ENCODE data around the gene RACK1.
A peak's percentile ranks its signal among the peaks of the same experiment; 100 is the strongest.
"Not testable (repeated sequence)": the region's sequence is repeated elsewhere in the genome, so short reads cannot be mapped to it uniquely, and the experiment has no call there.

Gene RACK1

DNA sequence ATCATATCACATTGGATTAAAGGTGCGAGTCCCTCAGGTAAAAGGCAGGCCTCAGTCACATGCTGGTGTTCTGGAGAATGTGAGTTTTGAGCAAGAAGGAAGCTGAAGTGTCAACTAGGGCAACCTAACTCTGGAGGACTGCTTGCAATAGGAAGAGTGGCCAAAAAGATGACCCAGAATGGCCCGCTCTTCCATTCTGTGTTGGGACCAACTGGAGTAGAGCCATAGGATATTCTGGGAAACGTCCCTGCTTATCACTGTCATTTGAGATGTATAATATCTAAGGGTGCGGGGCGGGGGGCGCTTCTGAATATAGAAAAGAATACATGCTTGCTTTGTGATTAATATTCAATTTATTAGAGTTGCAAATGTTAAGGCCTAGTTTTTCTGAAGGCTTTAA is 31.6 kb downstream of the RACK1 start:
- DNase-seq = no peak

DNA sequence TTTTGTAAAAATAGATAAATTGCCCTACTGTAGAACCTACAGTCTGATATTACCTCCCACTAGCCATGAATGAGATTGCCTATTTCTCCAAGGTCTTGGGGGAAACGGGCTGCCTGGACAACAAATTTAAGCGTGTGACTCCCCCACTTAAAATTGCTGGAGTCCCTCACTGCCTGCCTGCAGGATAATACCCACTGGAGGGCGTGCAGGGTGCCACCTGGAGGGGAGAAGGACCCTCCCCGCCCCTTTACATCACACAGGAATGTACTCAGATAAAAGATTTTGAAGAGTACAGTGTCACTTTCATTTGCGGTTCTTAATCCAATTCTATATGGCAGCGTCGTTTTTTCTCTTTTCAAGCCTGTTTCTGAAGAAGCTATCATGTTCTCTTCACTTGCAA is 32.5 kb downstream of the RACK1 start:
- no peak for DNase-seq

DNA sequence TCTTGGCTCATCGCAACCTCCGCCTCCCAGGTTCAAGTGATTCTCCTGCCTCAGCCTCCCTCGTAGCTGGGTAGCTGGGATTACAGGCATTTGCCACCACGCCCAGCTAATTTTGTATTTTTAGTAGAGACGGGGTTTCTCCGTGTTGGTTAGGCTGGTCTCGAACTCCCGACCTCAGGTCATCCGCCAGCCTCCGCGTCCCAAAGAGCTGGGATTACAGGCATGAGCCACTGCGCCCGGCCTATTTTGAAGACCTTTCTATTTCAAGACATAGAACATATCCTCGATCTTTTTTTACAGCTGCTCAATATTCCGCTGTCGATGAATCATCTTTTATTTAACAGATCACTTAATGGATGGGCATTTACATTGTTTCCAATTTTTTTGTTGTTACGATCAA is 33.0 kb downstream of the RACK1 start:
- DNase-seq = not testable (repeated sequence)

DNA sequence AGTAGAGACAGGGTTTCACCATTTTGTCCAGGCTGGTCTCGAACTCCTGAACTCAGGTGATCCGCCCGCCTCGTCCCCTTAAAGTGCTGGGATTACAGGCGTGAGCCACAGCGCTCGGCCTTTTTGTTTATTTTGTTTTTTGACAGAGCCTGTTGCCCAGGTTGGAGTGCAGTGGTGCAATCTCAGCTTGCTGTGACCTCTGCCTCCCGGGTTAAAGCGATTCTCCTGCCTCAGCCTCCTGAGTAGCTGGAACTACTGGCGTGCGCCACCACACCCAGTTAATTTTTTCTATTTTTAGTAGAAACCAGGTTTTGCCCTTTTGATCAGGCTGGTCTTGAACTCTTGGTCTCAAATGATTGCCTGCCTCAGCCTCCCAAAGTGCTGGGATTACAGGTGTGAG is 33.6 kb downstream of the RACK1 start:
- DNase-seq = not testable (repeated sequence)

DNA sequence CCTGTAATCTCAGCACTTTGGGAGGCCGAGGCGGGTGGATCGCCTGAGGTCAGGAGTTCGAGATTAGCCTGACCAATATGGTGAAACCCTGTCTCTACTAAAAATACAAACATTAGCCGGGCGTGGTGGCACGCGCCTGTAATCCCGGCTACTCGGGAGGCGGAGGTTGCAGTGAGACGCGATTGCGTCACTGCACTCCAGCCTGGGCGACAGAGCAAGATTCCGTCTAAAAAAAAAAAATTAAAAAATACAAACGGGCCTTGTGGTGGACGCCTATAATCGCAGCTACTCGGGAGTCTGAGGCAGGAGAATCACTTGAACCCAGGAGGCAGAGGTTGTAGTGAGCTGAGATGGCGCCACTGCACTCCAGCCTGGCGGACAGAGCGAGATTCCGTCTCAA is 34.7 kb downstream of the RACK1 start:
- not testable (repeated sequence) for DNase-seq

DNA sequence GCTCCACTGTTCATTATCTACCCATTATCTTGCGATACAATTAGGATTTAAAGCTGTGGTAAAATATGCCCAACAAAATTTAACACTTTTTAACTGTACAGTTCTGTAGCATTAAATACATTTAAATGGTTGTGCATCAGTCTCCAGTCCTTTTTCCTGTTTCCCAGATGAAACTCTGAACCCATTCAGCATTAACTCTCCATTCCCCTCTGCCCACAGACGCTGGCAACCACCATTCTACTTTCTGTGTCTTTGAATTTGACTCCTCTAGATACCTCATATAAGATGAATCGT is 35.8 kb downstream of the RACK1 start:
- no peak for DNase-seq

DNA sequence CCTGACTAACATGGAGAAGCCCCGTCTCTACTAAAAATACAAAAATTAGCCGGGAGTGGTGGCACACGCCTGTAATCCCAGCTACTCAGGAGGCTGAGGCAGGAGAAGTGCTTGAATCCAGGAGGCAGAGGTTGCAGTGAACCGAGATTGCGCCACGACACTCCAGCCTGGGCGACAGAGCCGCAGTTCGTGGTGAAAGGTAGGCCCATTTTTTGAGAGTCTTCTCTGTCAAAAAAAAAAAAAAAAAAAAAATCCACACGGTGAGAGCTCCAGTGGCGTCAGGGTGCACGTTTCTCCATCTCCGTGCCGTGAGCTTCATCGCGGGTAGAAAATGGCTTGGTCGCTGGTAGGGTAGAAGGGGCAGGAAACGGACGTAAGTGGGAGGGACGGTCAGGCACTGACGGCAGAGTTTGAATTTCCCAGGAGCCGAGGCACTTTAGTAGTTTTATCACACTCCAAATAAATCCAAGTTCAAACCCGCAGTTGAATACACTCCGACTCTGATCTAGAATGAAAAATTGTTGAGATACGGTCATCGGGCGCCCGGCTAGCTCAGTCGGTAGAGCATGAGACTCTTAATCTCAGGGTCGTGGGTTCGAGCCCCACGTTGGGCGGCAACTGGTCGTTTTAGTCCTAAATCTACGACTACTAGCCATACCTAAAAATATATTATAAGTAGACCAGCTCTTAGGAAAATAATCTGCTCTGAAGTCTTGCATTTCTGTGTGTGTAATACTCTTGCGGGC is 36.3 kb downstream of the RACK1 start:
- peak; percentile 87 for DNase-seq

DNA sequence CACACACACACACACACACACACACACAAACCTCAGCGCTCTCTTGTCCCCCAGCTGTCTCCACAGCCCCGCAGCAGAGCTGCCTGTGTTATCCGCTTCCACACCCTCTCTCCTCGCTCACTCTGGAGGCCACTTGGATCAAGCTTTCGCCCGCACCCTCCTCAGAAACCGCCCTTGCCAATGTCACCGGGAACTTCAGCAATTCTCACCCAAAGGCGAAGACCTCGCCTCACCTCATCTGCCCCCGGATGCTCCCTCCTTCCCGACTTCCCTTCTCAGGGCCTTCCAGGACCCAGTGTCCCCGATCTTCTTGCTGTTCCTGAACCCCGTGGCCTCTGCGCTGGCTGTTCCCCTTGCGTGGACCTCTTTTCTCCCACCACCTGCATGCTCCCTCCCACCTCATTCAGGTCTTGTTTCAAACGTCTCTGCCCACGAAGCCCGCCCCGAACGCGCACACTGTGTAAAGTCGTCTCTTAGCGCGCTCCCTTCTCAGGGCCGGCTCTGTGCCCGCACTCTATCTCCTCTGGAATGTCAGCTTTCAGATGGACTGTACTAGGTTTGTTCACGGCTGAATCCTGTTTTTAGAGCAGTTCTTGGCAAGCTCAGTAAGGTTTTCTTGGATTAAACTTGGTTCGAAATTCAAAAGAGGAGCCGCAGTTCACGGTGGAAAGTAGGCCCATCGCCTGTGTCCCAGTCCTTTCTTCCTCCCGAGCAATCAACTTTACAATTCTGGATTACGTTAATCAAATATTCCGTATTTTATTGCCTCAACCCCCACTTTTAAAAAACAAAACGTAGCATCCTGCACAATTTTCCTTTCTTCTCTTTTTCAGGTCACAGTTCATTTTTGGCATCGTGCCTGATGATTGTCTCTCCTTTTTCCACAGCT is 37.7 kb downstream of the RACK1 start:
- DNase-seq = no peak

DNA sequence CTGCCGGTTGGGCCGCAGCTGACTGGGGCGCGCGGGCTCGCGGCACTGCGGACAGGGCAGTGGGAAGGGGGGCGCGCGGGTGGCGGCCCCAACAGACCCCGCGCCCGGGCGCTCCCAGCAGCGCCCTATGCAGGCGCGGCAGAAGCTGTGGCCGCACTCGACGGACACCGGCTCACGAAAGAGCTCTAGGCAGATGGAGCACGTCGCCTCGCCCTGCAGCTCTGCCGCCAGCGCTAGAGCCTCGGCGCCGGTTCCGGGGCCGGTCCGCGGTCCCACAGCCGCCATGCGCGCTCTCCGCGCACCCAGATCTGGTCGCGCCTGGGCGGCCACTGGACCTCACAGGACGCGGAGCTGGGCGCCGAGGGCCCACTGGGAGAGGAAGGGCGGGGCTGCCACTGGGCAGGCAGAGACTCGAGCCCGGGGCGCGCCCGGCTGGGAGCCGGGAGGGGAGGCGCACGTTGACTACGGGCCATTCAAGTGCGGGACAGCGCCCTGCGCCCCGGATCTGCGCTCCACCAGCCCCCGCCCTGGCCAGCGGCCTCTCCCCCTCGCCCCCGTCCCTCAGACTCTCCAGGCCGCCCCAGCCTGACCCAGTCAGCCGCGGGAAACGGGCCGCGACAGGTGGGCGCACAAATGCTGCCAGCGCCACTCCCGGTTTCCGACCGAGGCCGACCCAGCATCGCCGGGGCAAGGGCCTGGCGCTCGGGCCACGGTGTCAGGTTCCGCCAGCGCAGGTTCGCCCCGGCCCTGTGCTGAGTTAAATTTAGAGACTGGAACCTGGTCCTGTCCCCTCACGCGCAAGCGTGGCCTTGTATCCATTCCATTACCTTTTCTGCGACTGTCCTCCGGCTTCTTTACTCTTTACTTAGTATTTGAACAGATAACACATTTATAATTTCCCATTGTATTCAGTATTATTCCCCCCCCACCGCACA is 38.6 kb downstream of the RACK1 start, which contains the start of gene TRIM7:
TSS of gene TRIM7 (minus strand) at position 371 of the 935 bp plus-strand sequence. CDS start at position 285, 86 bp downstream.
- no peak for DNase-seq

- DNase-seq = no peak
These were observed 39.4 kb downstream of the RACK1 start for GRCh38 chr5:181204113-181204825.

- no peak for DNase-seq
These were observed 40.0 kb downstream of the RACK1 start for GRCh38 chr5:181203777-181204112.

DNA sequence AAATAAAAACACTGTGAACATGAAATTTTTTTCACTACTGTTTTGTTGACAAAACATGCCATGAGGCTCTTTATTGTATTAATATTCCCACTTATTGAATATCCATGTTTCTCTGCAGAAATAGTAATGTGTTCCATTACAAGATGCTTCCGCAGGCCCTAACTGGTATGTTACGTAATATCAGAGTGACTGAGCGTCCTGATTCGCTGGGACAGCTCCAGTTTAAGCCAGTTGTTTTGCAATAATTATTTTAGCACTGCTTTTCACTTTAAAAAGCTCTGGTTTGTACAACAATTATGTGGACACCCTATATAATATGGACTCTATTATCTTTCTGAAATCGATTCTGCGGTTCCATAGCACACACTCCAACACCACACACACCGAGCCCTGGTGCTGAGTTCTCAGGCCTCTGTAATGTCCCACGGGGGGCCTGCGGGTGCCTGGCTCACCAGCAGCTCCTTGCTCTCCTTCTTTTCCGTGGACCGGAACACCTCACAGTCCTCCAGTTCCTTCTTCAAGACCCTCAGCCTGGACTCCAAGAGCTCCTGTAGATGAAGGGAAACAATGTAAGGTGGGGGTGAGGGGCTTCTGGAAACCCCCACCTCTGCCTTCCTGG is 40.5 kb downstream of the RACK1 start:
- DNase-seq = no peak

- no peak for DNase-seq
These were observed 42.9 kb downstream of the RACK1 start for GRCh38 chr5:181200816-181201215.

GRCh38 chr5:181199881-181200638 is 43.6 kb downstream of the RACK1 start:
- no peak for DNase-seq

DNA sequence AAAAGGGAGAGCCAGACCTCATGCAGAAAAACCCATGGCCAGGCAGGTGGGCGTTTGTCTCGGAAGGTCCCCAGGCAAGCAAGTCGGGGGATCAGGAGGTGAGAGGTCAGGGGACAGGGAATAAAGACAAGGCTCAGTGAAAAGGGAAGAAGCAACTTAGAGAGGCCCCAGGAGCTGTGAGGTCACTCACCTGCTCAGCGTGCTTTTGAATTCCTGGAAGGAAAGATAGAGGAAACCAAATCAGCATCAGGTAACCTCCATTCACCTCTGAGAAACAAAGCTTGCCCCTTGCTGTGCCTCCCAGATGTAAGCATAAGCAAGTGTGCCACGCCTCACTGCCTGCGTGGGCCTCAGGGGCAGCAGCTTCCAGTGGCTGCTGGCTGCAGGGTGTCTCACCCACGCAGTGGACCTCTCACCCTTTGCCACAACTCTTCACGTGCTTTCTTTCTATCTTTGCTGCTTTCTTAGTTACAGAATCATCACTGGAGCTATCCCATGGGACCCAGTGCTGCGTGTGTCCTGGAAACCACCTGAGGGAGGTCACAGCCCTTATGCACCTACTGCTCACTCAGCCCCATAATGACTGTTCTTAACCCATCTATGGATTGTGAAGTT is 44.7 kb downstream of the RACK1 start:
- DNase-seq = no peak

GRCh38 chr5:181198106-181198685 is 45.5 kb downstream of the RACK1 start:
- DNase-seq = no peak

DNA sequence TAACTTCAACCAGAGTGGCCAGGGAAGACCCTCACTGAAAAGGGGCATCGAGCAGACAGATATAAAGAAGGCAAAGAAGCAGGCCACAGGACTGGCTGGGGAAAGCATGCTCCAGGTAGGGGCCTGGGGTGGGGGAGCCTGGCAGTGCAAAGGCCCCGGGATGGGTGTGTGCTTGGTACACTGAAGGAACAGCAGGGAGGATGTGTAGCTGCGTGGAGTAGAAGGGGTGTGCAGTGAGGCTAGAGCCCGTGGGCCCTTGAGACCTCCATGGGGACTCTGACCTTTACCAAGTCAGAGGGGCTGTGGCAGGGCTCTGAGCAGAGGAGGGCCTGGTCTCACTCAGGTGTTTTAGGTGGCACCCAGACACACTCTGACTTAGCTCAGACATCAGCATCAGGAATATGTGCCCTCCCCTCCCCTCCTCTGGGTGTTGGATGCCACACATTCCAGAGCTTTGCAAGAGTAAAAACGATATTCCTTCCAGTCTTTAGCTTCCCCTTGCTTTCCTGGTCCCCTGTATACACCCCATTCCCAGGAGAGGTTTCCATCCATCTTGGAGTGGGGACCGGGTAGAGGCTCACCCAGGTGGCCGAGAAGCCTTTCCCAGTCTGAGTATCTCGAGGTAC is 46.3 kb downstream of the RACK1 start:
- no peak for DNase-seq

DNA sequence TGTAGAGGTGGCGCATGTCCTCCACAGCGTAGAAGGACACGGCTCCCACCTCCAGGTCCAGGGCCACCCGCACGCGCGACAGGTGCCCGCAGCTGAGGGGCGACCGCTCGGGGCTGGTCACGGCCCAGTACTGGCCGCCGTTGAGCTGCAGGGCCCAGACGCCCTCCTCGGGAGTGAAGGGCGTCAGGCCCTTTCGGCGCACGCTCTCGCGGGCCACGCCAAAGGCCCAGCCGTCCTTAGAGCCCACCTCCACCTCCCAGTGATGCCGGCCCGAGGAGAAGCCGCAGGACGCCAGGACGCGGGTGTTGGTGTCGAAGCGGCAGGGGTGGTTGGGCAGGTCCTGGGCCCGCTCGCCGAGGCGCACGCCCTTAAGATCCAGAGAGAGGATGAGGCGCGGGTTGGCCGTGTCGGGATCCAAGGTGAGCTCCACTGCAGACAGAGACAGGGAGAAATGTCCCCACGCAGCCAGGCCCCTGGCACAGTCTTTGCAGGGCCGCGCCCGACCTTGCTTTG is 48.4 kb downstream of the RACK1 start:
- DNase-seq = no peak

DNA sequence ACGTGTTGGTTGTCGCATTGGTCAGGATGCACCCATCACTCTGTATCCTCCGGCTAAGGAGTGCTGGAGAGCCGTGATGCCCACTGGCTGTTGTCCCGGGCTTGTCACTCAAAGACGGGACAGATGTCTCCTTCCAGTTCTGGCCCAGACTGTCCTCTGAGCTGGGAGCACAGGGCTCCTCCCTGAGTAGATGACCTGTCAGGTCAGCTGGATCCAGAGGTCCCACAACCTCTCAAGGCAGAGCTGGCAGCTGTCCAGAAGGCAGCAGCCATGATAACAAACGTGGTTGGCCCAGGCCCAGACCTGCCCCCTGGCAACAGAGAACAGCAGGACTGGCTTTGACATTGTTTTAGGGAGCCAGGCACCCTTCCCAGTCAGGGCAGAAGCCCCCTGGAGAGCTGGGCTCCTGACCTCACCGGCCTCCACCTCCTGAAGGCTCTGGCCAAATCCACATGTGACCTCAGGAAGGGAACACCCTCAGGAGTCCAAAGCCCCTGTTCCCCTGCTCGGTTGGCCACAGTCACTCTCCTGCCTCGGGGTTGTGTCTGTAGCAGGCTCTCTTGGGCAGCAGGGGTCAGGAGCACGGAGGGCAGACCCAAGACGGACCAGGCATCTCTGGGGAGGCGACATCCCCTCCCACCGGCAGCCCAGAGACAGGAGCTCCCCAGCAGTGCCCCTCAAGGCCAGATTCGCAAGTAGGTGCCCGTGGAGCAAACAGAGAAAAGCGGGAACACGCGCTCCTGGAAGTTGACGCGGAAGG is 49.0 kb downstream of the RACK1 start:
- DNase-seq = no peak
